ENCODE data around the gene ZNF865.

Gene ZNF865

DNA sequence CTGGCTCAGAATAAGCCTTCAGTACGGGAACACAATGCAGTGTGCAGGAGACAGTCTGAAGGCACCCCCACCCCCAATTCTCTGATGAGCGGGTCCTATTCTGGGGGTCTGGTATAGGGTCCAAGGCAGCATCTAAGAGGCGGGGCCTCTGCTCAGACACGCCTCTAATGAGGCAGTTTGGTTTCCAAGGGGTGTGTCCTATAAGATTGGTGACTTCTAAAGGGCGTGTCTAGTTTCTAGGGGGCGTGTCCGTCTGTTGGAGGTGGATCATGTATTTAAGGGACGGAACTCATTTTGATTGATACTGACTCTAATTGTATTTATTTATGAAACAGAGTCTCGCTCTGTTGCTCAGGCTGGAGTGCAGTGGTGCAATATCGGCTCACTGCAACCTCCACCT is 14.8 kb upstream of the ZNF865 start:
- Histone ChIP-seq H3K27me3 (ENCODE audit: control insufficient read depth, insufficient read depth, low read length) (no peaks in the 10 kb centered on the region), H3K36me3 (ENCODE audit: control insufficient read depth, insufficient read depth, low read length) (no peaks in the 10 kb centered on the region), H3K9ac (ENCODE audit: low read length) (no peak overlapping the region), H3K9me3 (ENCODE audit: control insufficient read depth, low read length) (no peaks in the 10 kb centered on the region), H3K4me1 (ENCODE audit: control insufficient read depth, insufficient read depth, low read length) (peaks cover 11% of the 10 kb centered on the region), H3K4me3 (ENCODE audit: low read length) (peak overlapping the region; percentile 12)

DNA sequence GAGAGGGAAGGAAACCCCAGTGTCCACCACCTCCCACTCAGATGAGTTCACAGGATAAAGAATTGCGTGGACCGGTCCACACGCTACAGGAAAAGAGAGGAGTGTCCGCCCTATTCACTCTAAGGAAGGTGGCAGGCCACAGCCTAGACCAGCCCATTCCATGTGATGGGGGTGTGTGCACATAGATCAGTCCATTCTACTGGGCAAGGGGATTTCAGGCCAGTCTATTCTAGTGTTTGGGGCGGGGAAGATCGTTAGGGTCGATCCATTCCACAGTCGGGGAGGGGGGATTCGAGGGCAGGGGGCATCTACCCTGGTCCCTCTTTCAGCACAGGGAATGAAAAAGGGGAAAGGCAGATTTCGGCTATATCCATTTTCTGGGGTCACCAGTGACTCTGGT is 13.9 kb upstream of the ZNF865 start:
- Histone ChIP-seq H3K4me3 (ENCODE audit: low read length) (no peak overlapping the region), H3K9me3 (ENCODE audit: control insufficient read depth, low read length) (no peaks in the 10 kb centered on the region), H3K27me3 (ENCODE audit: control insufficient read depth, insufficient read depth, low read length) (no peaks in the 10 kb centered on the region), H3K9ac (ENCODE audit: low read length) (no peak overlapping the region), H3K4me1 (ENCODE audit: control insufficient read depth, insufficient read depth, low read length) (peaks cover 4% of the 10 kb centered on the region), H3K36me3 (ENCODE audit: control insufficient read depth, insufficient read depth, low read length) (no peaks in the 10 kb centered on the region)

DNA sequence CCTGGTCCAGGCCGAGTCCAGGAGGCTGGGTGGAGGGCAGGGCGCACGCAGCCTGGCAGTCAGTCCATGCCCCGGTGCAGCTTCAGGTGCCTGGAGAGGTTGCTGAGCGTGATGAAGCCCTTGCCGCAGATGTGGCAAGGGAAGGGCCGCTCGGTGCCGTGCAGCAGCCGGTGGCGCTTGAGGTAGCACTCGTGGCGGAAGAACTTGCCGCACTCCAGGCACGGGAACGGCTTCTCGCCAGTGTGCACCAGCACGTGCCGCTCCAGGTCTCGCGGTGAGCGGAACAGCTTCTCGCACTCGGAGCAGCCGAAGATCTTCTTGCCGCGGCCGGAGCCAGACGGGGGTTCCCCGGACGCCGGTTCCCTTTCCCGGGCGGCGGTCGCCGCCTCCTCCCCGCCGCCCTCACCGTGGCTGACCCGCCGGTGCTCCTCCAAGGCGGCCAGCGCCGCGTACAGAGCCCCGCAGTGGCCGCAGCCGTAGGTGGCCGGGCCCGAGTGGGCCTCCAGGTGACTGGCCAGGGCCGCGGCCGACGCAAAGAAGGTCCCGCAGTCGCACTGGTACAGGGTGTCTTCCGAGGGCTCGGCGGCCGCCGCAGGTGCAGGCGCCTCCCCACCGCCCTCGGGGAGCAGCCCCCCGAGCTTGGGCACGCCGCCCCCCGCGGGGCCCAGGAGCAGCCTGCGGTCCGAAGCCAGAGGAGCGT is 12.9 kb upstream of the ZNF865 start:
- Histone ChIP-seq H3K9me3 (ENCODE audit: control insufficient read depth, low read length) (no peaks in the 10 kb centered on the region), H3K9ac (ENCODE audit: low read length) (no peak overlapping the region), H3K4me3 (ENCODE audit: low read length) (no peak overlapping the region), H3K27me3 (ENCODE audit: control insufficient read depth, insufficient read depth, low read length) (no peaks in the 10 kb centered on the region), H3K4me1 (ENCODE audit: control insufficient read depth, insufficient read depth, low read length) (no peaks in the 10 kb centered on the region), H3K36me3 (ENCODE audit: control insufficient read depth, insufficient read depth, low read length) (no peaks in the 10 kb centered on the region)

DNA sequence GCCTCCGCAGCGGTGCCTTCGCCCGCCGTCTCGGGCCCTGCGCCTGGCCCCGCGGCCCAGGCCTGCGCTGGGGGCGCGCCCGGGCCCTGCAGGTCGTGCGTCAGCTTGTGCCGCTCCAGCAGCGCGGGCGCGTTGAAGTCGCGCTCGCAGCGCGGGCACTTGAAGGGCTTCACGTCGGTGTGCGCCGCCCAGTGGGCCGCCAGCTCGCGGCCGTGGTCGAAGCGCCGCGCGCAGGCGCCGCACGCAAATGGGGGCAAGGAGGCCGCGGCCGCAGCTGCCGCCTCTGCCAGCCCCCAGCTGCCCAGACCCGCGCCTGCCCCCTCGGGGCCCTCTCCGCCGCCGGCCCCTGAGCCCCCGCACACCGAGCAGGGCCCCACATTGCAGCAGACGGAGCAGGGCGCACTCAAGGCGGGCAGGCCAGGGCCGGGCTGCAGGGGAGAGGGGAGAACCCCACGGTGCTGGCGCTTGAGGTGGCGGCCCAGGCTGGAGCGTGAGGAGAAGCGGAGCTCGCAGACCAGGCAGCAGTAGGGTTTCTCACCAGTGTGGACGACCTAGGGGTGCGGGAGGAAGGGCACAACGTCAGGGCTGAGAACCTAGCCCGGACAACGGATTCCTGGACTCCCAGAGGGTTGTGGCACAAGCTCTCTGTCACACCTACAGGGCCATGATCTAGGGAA is 12.2 kb upstream of the ZNF865 start:
- no peak overlapping the region for H3K9ac ChIP-seq (ENCODE audit: low read length)
- H3K27me3 ChIP-seq (ENCODE audit: control insufficient read depth, insufficient read depth, low read length): no peaks in the 10 kb centered on the region
- H3K4me3 ChIP-seq (ENCODE audit: low read length): no peak overlapping the region
- no peaks in the 10 kb centered on the region for H3K4me1 ChIP-seq (ENCODE audit: control insufficient read depth, insufficient read depth, low read length)
- H3K9me3 ChIP-seq (ENCODE audit: control insufficient read depth, low read length): no peaks in the 10 kb centered on the region
- no peaks in the 10 kb centered on the region for H3K36me3 ChIP-seq (ENCODE audit: control insufficient read depth, insufficient read depth, low read length)

DNA sequence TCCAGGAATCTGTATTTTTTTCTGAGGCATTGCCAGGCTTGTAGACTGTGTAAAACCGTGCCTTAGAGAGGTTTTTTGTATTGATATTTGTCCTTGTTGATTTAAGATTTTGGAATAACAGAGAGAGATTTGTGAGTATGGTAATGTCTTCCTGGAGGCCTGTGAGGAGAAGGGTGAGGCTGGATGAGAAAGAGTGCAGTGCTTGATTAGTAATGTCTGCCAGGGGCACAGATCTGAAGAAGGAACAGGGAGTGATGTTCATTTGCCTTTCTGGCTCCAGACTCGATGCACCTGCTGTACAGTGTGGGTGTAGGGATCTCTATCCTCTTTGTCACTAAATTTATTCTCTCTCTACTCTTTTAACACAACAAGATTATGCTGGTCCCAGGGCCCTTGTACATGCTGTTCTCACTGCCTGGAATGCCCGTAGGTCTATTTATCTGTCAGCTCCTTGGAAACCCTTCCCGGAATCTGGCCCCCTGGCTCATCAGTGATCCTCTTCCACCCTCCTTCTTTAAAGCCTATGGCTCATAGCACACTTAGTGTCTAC is 10.4 kb upstream of the ZNF865 start:
- H3K9me3 ChIP-seq (ENCODE audit: control insufficient read depth, low read length): no peaks in the 10 kb centered on the region
- no peak overlapping the region for H3K9ac ChIP-seq (ENCODE audit: low read length)
- H3K27me3 ChIP-seq (ENCODE audit: control insufficient read depth, insufficient read depth, low read length): no peaks in the 10 kb centered on the region
- no peaks in the 10 kb centered on the region for H3K4me1 ChIP-seq (ENCODE audit: control insufficient read depth, insufficient read depth, low read length)
- H3K4me3 ChIP-seq (ENCODE audit: low read length): no peak overlapping the region
- H3K36me3 ChIP-seq (ENCODE audit: control insufficient read depth, insufficient read depth, low read length): no peaks in the 10 kb centered on the region

DNA sequence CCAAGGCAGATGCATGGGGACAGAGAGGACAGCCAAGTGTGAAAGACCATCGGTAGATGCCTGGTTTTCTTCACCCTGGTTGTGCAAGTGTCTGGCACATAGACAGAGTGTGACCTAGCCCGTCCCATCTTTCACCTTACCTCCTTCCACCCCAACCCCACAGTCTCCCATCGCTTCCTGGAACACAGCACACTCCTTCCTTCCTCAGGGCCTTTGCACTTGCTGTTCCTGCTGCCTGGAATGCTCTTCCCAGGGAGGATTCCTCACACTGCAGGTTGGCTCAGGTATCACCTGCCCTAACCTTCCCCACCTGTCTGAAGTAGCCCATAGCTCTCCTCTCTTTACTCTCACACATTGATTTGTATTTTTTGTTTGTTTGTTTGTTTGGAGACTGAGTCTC is 9.1 kb upstream of the ZNF865 start:
- no peaks in the 10 kb centered on the region for H3K36me3 ChIP-seq (ENCODE audit: control insufficient read depth, insufficient read depth, low read length)
- no peaks in the 10 kb centered on the region for H3K9me3 ChIP-seq (ENCODE audit: control insufficient read depth, low read length)
- H3K4me3 ChIP-seq (ENCODE audit: low read length): no peak overlapping the region
- H3K4me1 ChIP-seq (ENCODE audit: control insufficient read depth, insufficient read depth, low read length): peaks cover 8% of the 10 kb centered on the region
- no peaks in the 10 kb centered on the region for H3K27me3 ChIP-seq (ENCODE audit: control insufficient read depth, insufficient read depth, low read length)
- no peak overlapping the region for H3K9ac ChIP-seq (ENCODE audit: low read length)

DNA sequence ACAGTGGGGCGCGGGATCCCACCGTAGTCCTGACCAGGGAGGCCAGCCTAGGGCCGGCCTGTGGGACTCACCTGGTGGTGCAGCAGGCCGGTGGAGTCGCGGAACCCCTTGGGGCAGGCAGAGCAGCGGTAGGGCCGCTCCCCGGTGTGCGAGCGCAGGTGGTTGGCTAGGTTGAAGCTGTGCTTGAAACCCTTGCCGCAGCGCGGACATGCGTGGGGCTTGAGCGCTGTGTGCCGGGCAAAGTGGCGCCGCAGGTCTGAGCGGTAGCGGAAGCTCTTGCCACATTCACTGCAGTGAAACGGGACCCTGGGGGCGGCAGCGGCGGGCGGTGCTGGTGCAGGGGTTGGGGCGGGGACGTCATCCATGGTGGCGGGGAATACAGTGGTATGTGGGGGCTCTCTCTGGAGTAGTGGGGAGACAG is 7.9 kb upstream of the ZNF865 start:
- H3K27me3 ChIP-seq (ENCODE audit: control insufficient read depth, insufficient read depth, low read length): no peaks in the 10 kb centered on the region
- H3K4me3 ChIP-seq (ENCODE audit: low read length): no peak overlapping the region
- H3K9me3 ChIP-seq (ENCODE audit: control insufficient read depth, low read length): no peaks in the 10 kb centered on the region
- peaks cover 10% of the 10 kb centered on the region for H3K4me1 ChIP-seq (ENCODE audit: control insufficient read depth, insufficient read depth, low read length)
- no peaks in the 10 kb centered on the region for H3K36me3 ChIP-seq (ENCODE audit: control insufficient read depth, insufficient read depth, low read length)
- H3K9ac ChIP-seq (ENCODE audit: low read length): no peak overlapping the region

DNA sequence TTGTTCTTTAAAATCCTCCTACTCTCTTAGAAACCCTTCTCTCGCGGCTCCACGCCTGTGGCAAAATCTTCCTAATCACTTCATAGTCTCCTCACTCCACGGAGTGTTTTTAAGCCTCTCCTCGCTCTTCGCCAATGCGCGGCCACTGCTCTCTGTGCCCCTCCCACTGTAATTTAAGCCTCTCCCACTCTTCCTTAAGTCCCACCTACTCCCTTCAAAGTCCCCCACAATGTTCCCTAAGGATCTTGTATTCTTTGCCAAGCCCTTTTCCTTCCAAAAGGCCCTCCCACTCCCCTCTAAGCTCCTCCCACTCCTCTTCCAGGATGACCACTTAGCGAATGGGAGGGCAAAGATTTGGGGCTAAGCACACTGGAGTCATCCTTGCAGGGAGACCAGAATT is 7.4 kb upstream of the ZNF865 start:
- peaks cover 10% of the 10 kb centered on the region for H3K4me1 ChIP-seq (ENCODE audit: control insufficient read depth, insufficient read depth, low read length)
- H3K4me3 ChIP-seq (ENCODE audit: low read length): no peak overlapping the region
- no peaks in the 10 kb centered on the region for H3K36me3 ChIP-seq (ENCODE audit: control insufficient read depth, insufficient read depth, low read length)
- no peaks in the 10 kb centered on the region for H3K9me3 ChIP-seq (ENCODE audit: control insufficient read depth, low read length)
- no peaks in the 10 kb centered on the region for H3K27me3 ChIP-seq (ENCODE audit: control insufficient read depth, insufficient read depth, low read length)
- no peak overlapping the region for H3K9ac ChIP-seq (ENCODE audit: low read length)

DNA sequence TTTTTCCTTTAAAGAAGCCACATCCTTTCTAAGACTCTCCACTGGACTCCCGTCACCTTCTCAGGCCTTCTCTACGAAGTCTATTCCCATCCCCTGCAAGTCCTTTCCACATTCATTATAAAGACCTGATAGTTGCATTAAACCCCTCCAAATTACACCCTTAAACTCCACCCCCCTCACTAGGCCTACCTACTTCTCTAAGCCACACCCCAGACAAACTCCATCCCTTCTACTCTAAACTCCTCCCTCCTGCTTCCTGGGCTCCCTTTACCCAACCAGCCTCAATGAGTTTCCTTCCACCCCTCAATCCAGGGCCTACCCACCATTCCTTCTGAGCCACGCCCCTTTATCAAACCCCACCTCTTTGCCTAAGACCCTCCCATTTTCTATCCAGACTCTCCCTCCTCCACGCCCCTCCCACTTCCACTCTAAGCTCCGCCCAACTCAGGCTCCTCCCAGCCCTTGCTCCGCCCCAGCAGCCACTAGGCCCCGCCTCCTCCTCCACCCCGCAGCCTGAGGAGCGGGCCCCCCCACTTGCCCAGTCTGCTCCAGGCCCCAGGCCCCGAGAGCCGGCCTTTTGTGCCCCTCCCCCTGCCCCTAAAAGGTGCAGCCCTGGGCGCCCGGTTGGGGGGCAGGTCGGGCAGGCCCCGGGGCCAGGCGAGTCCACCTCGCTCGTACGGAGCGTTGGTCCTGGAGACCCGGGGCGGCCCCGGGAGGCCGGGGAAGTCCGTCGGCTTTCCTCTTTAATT is 6.6 kb upstream of the ZNF865 start:
- Histone ChIP-seq H3K4me3 (ENCODE audit: low read length) (peak overlapping the region; percentile 100), H3K9ac (ENCODE audit: low read length) (peak overlapping the region; percentile 91), H3K36me3 (ENCODE audit: control insufficient read depth, insufficient read depth, low read length) (no peaks in the 10 kb centered on the region), H3K9me3 (ENCODE audit: control insufficient read depth, low read length) (no peaks in the 10 kb centered on the region), H3K4me1 (ENCODE audit: control insufficient read depth, insufficient read depth, low read length) (peaks cover 16% of the 10 kb centered on the region), H3K27me3 (ENCODE audit: control insufficient read depth, insufficient read depth, low read length) (no peaks in the 10 kb centered on the region)

DNA sequence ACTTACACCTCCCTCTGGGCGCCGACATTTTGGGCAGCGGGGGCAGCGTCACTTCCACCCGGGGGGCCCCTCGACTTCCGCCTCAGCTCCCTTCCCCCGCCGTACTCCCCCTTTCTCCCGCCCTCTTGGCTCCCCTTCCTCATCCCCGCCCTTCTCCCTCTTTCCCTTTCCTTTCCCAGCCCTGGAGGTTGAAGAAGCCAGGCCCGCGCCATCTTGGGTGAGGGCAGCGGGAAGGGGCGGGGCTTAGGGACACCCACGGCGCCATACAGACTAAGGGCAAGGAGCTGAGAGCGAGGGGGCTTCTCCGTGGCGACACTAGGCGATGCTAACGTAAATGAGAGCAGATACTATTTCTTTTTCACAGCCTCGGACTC is 6.0 kb upstream of the ZNF865 start, which contains the start of gene FIZ1:
Gene FIZ1 (minus strand): TSS at position 50 of the 374 bp plus-strand sequence. CDS start 1,652 bp downstream, outside the sequence.
- no peaks in the 10 kb centered on the region for H3K9me3 ChIP-seq (ENCODE audit: control insufficient read depth, low read length)
- peak within 1 kb of the TSS; percentile 91 for H3K9ac ChIP-seq (ENCODE audit: low read length)
- no peaks in the 10 kb centered on the region for H3K27me3 ChIP-seq (ENCODE audit: control insufficient read depth, insufficient read depth, low read length)
- peak within 1 kb of the TSS; percentile 100 for H3K4me3 ChIP-seq (ENCODE audit: low read length)
- no peaks in the 10 kb centered on the region for H3K36me3 ChIP-seq (ENCODE audit: control insufficient read depth, insufficient read depth, low read length)
- H3K4me1 ChIP-seq (ENCODE audit: control insufficient read depth, insufficient read depth, low read length): peaks cover 17% of the 10 kb centered on the region

DNA sequence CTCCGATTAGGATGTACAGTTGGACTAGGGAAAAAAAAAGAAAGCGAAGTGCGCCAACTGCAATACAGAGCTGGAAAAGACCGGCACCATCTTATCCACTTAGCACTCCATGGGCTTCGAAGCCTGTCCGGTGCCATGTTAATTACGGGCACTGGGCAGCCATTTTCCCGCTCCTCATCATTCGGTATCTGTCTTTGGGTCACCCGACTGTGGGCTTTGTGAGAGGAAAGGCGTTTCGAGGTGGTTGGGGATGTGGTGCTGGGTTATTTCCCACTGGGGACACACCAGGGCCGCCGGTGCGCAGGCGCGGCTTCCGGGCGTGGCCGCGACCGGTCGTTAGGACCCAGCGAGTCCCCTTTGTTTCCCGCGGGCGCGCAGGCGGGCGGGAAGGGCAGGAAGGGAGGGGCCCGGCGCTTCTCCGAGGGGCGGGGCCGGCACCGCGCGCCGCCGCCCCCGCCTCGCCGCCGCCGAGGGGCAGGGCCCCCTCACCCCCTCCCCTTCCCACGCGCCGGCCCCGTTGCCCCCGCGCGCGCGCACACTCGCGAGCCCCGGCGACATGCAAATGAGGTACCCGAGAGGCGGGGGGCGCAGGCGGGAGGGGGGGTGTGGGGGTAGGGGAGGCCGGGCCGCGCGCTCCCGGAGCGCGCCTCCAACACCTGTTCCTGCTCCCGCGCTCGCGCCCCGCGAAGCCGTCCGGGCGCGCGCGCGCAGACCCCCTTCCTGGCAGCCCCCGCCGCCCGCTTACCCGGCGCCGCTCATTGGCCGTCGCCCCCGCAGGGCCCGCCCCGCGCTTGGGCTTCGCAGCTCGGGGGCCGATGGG is 5.4 kb upstream of the ZNF865 start, which contains the start of gene ZNF524:
Gene ZNF524 (plus strand): TSS at position 447 of the 820 bp plus-strand sequence. CDS start 1,825 bp downstream, outside the sequence.
- Histone ChIP-seq H3K27me3 (ENCODE audit: control insufficient read depth, insufficient read depth, low read length) (no peaks in the 10 kb centered on the region), H3K36me3 (ENCODE audit: control insufficient read depth, insufficient read depth, low read length) (no peaks in the 10 kb centered on the region), H3K9ac (ENCODE audit: low read length) (peak within 1 kb of the TSS; percentile 91), H3K9me3 (ENCODE audit: control insufficient read depth, low read length) (no peaks in the 10 kb centered on the region), H3K4me1 (ENCODE audit: control insufficient read depth, insufficient read depth, low read length) (peaks cover 17% of the 10 kb centered on the region), H3K4me3 (ENCODE audit: low read length) (peak within 1 kb of the TSS; percentile 100)
